Activated CD8-positive, alpha-beta T cell treated with anti-CD3 and anti-CD28 coated beads for 36 hours (primary cell): ENCODE results near the gene ARHGAP26. TPM values are rescaled to one million over a fixed set of nuclear protein-coding genes. Genes with fewer than 3 reads are reported as not detected.

Experiments
- ATAC-seq: fragments of 200-7000 bp; cut with Tn5 transposase; one replicate; pipeline ENCODE4 v1.10.0; 2021; ENCODE audit warnings: mild to moderate bottlenecking, moderate library complexity
- CTCF ChIA-PET: fragments of 350-600 bp; sonication (Branson Sonifier 250); formaldehyde crosslinking; loops from one replicate; lab custom pipeline; 2021; ENCODE audit warnings: antibody characterized with exemption; lab: Charles Lee
- POLR2A ChIA-PET: fragments of 350-600 bp; sonication (Branson Sonifier 250); formaldehyde crosslinking; loops from one replicate; lab custom pipeline; 2021; ENCODE audit warnings: antibody characterized with exemption; lab: Charles Lee
- DNase-seq: peaks from one replicate; pipeline ENCODE4 v3.0.0-alpha.2; 2020
- H3K27ac Mint-ChIP-seq: one replicate; pipeline ENCODE4 v1.8.0; 2021; ENCODE audit warnings: mild to moderate bottlenecking, mixed read lengths
- H3K27me3 Mint-ChIP-seq: one replicate; pipeline ENCODE4 v1.8.0; 2021; ENCODE audit warnings: mixed read lengths
- H3K36me3 Mint-ChIP-seq: one replicate; pipeline ENCODE4 v1.8.0; 2021; ENCODE audit warnings: low read depth, mixed read lengths
- H3K4me1 Mint-ChIP-seq: one replicate; pipeline ENCODE4 v1.8.0; 2021; ENCODE audit warnings: low read depth, mixed read lengths
- H3K4me3 Mint-ChIP-seq: one replicate; pipeline ENCODE4 v1.8.0; 2021; ENCODE audit warnings: mild to moderate bottlenecking, moderate library complexity, mixed read lengths
- H3K9me3 Mint-ChIP-seq: one replicate; pipeline ENCODE4 v1.8.0; 2021; ENCODE audit warnings: mixed read lengths
- CTCF ChIP-seq: fragments of 200-600 bp; IDR thresholded peaks from one replicate; pipeline ENCODE4 v1.8.0; 2022; ENCODE audit warnings: antibody characterized with exemption, mild to moderate bottlenecking
- intact Hi-C: fragments of 100-400 bp; cut with micrococcal nuclease; formaldehyde crosslinking; loops from one replicate; pipeline ENCODE4 v1.10.0; 2022
- total RNA-seq, 2 experiments: library from RNA; stranded (reverse); gene quantifications; one replicate each; pipeline ENCODE4 v1.2.3, GENCODE V29; 2021

ARHGAP26 gene
- total RNA-seq, 2 experiments from 2014 or later = 12.7 to 18.0 TPM

DNA sequence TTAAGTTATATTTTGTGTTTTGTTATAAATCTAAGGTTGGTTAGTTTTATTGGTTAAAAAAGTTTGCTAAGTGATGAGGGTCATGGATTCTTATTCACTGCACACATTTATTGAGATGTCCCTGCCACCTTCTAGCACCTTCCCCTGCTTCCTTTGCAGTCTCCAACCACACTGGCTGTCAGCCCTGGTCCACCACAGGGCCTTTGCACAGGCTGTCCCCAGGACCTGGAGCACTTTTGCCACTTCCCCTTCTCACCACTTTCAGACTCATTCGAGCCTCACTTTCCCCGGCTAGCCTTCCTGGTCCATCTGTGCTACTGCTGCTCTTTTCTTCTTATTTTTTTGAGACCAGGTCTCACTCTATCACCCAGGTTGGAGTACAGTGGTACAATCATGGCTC is 45.3 kb downstream of the ARHGAP26 start:
- Mint-ChIP-seq H3K4me3 (no peak overlapping the region), H3K4me1 (peaks cover 39% of the 10 kb centered on the region)

GRCh38 chr5:142816531-142817430 is 46.6 kb downstream of the ARHGAP26 start:
- CTCF ChIA-PET = interaction anchor here (1.7 kb wide), 1 partner anchor 104 kb away, joined by 4 read pairs; no protein-coding TSS in a partner anchor

More for the DNA sequence above, 45.3 kb downstream of the ARHGAP26 start:
- H3K27me3 Mint-ChIP-seq = no peaks in the 10 kb centered on the region
- no peak for TF ChIP-seq CTCF
- POLR2A ChIA-PET = no interaction called here
- peaks cover 5% of the 10 kb centered on the region for H3K36me3 Mint-ChIP-seq
- CTCF ChIA-PET = no interaction called here
- ATAC-seq (no peak), DNase-seq (no peak)
- H3K9me3 Mint-ChIP-seq = no peaks in the 10 kb centered on the region
- intact Hi-C loops = no loop called here
- H3K27ac Mint-ChIP-seq = no peak overlapping the region

DNA sequence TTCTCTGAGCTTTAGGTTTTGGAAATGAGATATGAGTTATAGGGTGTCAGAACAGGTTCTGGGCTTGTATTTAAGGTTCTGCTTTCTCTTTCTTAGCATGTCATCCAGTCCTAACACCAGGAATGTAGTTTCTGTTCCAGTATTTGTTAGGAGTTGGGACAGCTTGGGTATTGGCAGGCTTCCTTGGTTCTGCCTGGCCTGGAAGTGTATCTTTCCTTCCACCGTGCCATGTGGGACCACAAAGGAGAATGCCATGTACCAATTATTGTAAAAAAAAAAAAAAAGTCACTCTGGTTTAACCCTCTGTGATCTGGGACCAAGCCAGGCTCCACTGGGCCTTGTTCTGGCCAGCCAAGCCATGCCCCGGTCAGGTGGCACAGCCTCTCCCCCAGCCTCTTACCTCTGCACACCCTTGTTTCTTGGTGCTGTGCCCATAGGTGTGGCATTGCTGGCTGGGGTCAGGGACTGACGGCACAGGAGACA is 47.8 kb downstream of the ARHGAP26 start:
- Mint-ChIP-seq H3K36me3 (peaks cover 7% of the 10 kb centered on the region), H3K9me3 (peaks cover 1% of the 10 kb centered on the region), H3K27me3 (no peaks in the 10 kb centered on the region), H3K4me1 (peaks cover 56% of the 10 kb centered on the region), H3K4me3 (no peak overlapping the region), H3K27ac (no peak overlapping the region)
- intact Hi-C loops = no loop called here
- DNase-seq (no peak), ATAC-seq (no peak)
- CTCF ChIA-PET = interaction anchor here (1.7 kb wide), 1 partner anchor 105 kb away, joined by 4 read pairs; no protein-coding TSS in a partner anchor
- TF ChIP-seq CTCF = no peak
- POLR2A ChIA-PET = no interaction called here

More at GRCh38 chr5:142816531-142817430, 46.6 kb downstream of the ARHGAP26 start:
- intact Hi-C loops = no loop called here
- Mint-ChIP-seq H3K27ac (no peak overlapping the region), H3K9me3 (peaks cover 1% of the 10 kb centered on the region), H3K27me3 (no peaks in the 10 kb centered on the region), H3K4me3 (no peak overlapping the region), H3K4me1 (peaks cover 50% of the 10 kb centered on the region), H3K36me3 (peaks cover 7% of the 10 kb centered on the region)
- TF ChIP-seq CTCF = no peak
- POLR2A ChIA-PET = no interaction called here
- ATAC-seq (no peak), DNase-seq (no peak)

- DNase-seq (no peak), ATAC-seq (no peak)
- H3K4me1 Mint-ChIP-seq = peaks cover 65% of the 10 kb centered on the region
- ChIA-PET POLR2A (no interaction called here), CTCF (no interaction called here)
- H3K27ac Mint-ChIP-seq = no peak overlapping the region
- peaks cover 1% of the 10 kb centered on the region for H3K9me3 Mint-ChIP-seq
- H3K36me3 Mint-ChIP-seq = peaks cover 4% of the 10 kb centered on the region
- intact Hi-C loops = no loop called here
- no peak overlapping the region for H3K4me3 Mint-ChIP-seq
- TF ChIP-seq CTCF = no peak
- no peaks in the 10 kb centered on the region for H3K27me3 Mint-ChIP-seq
Observed at GRCh38 chr5:142819292-142819691, 49.1 kb downstream of the ARHGAP26 start.

GRCh38 chr5:142819825-142820224 is 49.6 kb downstream of the ARHGAP26 start:
- Mint-ChIP-seq H3K36me3 (peaks cover 4% of the 10 kb centered on the region), H3K9me3 (peaks cover 1% of the 10 kb centered on the region), H3K4me3 (no peak overlapping the region), H3K27me3 (no peaks in the 10 kb centered on the region), H3K27ac (no peak overlapping the region), H3K4me1 (peaks cover 70% of the 10 kb centered on the region)
- TF ChIP-seq CTCF = no peak
- ATAC-seq (no peak), DNase-seq (no peak)
- CTCF ChIA-PET = interaction anchor here (1.4 to 6.2 kb wide), 3 partner anchors 49 to 107 kb away, joined by 3 to 31 read pairs (median 8); partner anchors contain the start of gene ARHGAP26
- intact Hi-C loops = loop anchor here (5.0 kb wide), 2 partner anchors 42 to 48 kb away; partner anchors contain the start of gene ARHGAP26
- POLR2A ChIA-PET = no interaction called here
